WTC11 (cell line): ENCODE measurements around the gene SLC1A4. TPM values are rescaled to one million over a fixed set of nuclear protein-coding genes. Genes with fewer than 3 reads are reported as not detected.

Experiments used
- ATAC-seq: fragments of 200-7000 bp; cut with Tn5 transposase; 2 replicates; pipeline ENCODE4 v1.10.0; 2021; ENCODE audit warnings: mild to moderate bottlenecking, moderate library complexity
- CTCF ChIA-PET: fragments of 300-600 bp; sonication (Branson Sonifier 250); formaldehyde crosslinking; loops from one replicate; lab custom pipeline; 2021; ENCODE audit warnings: antibody characterized with exemption; lab: Charles Lee
- POLR2A ChIA-PET: fragments of 350-600 bp; sonication (Branson Sonifier 250); formaldehyde crosslinking; loops from one replicate; lab custom pipeline; 2021; ENCODE audit warnings: antibody characterized with exemption; lab: Charles Lee
- DNase-seq: peaks from one replicate; pipeline ENCODE4 v3.0.0; 2021; ENCODE audit warnings: low spot score
- H3K27ac Mint-ChIP-seq: 2 replicates; pipeline ENCODE4 v1.8.0; 2021; ENCODE audit warnings: mixed read lengths
- H3K27me3 Mint-ChIP-seq: 2 replicates; pipeline ENCODE4 v1.8.0; 2021; ENCODE audit warnings: low read depth, mild to moderate bottlenecking, moderate library complexity, mixed read lengths
- H3K36me3 Mint-ChIP-seq: 2 replicates; pipeline ENCODE4 v1.8.0; 2021; ENCODE audit warnings: mixed read lengths
- H3K4me1 Mint-ChIP-seq: 2 replicates; pipeline ENCODE4 v1.8.0; 2022; ENCODE audit warnings: mixed read lengths
- H3K4me3 Mint-ChIP-seq: 2 replicates; pipeline ENCODE4 v1.8.0; 2021; ENCODE audit warnings: mild to moderate bottlenecking, moderate library complexity, mixed read lengths
- H3K9me3 Mint-ChIP-seq: 2 replicates; pipeline ENCODE4 v1.8.0; 2021; ENCODE audit warnings: mixed read lengths
- CREB1 ChIP-seq: sonication (generic); formaldehyde crosslinking; IDR thresholded peaks from 2 replicates; pipeline ENCODE4 v1.8.0; 2023; ENCODE audit warnings: mild to moderate bottlenecking, missing genetic modification reagents
- FOXP1 ChIP-seq: sonication (generic); formaldehyde crosslinking; IDR thresholded peaks from 2 replicates; pipeline ENCODE4 v1.8.0; 2022; ENCODE audit warnings: missing genetic modification reagents, mild to moderate bottlenecking, moderate library complexity, borderline replicate concordance
- GTF2I ChIP-seq: fragments of 250-450 bp; sonication (Bioruptor Pico); conservative IDR thresholded peaks from 2 replicates; pipeline ENCODE4 v1.4.0; 2021; ENCODE audit warnings: mild to moderate bottlenecking
- HMGA2 ChIP-seq: fragments of 250-450 bp; sonication (Bioruptor Pico); IDR thresholded peaks from 2 replicates; pipeline ENCODE4 v1.4.0; 2021; ENCODE audit warnings: mild to moderate bottlenecking, moderate library complexity
- JAZF1 ChIP-seq: fragments of 250-450 bp; sonication (Bioruptor Pico); IDR thresholded peaks from 2 replicates; pipeline ENCODE4 v1.9.0; 2021; ENCODE audit warnings: moderate library complexity, mild to moderate bottlenecking, inconsistent platforms
- JUN ChIP-seq: sonication (generic); formaldehyde crosslinking; IDR thresholded peaks from 2 replicates; pipeline ENCODE4 v1.8.0; 2023; ENCODE audit warnings: mild to moderate bottlenecking, missing genetic modification reagents
- NFE2L1 ChIP-seq: sonication (generic); formaldehyde crosslinking; IDR thresholded peaks from 2 replicates; pipeline ENCODE4 v1.8.1; 2023; ENCODE audit warnings: missing genetic modification reagents
- PRRX2 ChIP-seq: fragments of 250-450 bp; sonication (Bioruptor Pico); IDR thresholded peaks from 2 replicates; pipeline ENCODE4 v1.8.0; 2021; ENCODE audit warnings: mild to moderate bottlenecking
- ZBTB21 ChIP-seq: sonication (generic); formaldehyde crosslinking; IDR thresholded peaks from 2 replicates; pipeline ENCODE4 v1.8.1; 2023; ENCODE audit warnings: mild to moderate bottlenecking, missing genetic modification reagents, borderline replicate concordance
- ZNF121 ChIP-seq: sonication (generic); formaldehyde crosslinking; IDR thresholded peaks from 2 replicates; pipeline ENCODE4 v1.8.0; 2023; ENCODE audit warnings: missing genetic modification reagents
- ZNF416 ChIP-seq: fragments of 250-450 bp; sonication (Bioruptor Pico); IDR thresholded peaks from 2 replicates; pipeline ENCODE4 v1.9.0; 2021; ENCODE audit warnings: mild to moderate bottlenecking, inconsistent platforms
- ZNF423 ChIP-seq: fragments of 250-450 bp; sonication (Bioruptor Pico); IDR thresholded peaks from 2 replicates; pipeline ENCODE4 v2.1.2; 2022; ENCODE audit warnings: mild to moderate bottlenecking, moderate library complexity
- total RNA-seq: library from RNA; stranded (reverse); gene quantifications from 3 replicates; pipeline ENCODE4 v1.2.3, GENCODE V29; 2021
- TF ChIP-seq, protein P1 (sequence below): sonication (generic); formaldehyde crosslinking; IDR thresholded peaks from 2 replicates; pipeline ENCODE4 v1.8.0; 2023; ENCODE audit warnings: mild to moderate bottlenecking, missing genetic modification reagents
- TF ChIP-seq, protein P2 (sequence below): fragments of 200-600 bp; IDR thresholded peaks from 2 replicates; pipeline ENCODE4 v1.8.0; 2022; ENCODE audit warnings: antibody characterized with exemption
- TF ChIP-seq, protein P3 (sequence below): sonication (generic); formaldehyde crosslinking; IDR thresholded peaks from 2 replicates; pipeline ENCODE4 v1.8.0; 2022; ENCODE audit warnings: mild to moderate bottlenecking, missing genetic modification reagents
- TF ChIP-seq, protein P4 (sequence below): sonication (generic); formaldehyde crosslinking; IDR thresholded peaks from 2 replicates; pipeline ENCODE4 v1.8.1; 2023; ENCODE audit warnings: mild to moderate bottlenecking, missing genetic modification reagents, moderate library complexity
- TF ChIP-seq, protein P5 (sequence below): sonication (generic); formaldehyde crosslinking; IDR thresholded peaks from 2 replicates; pipeline ENCODE4 v1.8.0; 2023; ENCODE audit warnings: missing genetic modification reagents
- TF ChIP-seq, protein P6 (sequence below): fragments of 250-450 bp; sonication (Bioruptor Pico); IDR thresholded peaks from 2 replicates; pipeline ENCODE4 v1.9.0; 2021; ENCODE audit warnings: mild to moderate bottlenecking, borderline replicate concordance
- TF ChIP-seq, protein P7 (sequence below): sonication (generic); formaldehyde crosslinking; IDR thresholded peaks from 2 replicates; pipeline ENCODE4 v1.8.1; 2022; ENCODE audit warnings: low read depth, mild to moderate bottlenecking, moderate library complexity, missing genetic modification reagents, borderline replicate concordance

Gene SLC1A4
- total RNA-seq, 1 experiment from 2014 or later, result 1.6 TPM

DNA sequence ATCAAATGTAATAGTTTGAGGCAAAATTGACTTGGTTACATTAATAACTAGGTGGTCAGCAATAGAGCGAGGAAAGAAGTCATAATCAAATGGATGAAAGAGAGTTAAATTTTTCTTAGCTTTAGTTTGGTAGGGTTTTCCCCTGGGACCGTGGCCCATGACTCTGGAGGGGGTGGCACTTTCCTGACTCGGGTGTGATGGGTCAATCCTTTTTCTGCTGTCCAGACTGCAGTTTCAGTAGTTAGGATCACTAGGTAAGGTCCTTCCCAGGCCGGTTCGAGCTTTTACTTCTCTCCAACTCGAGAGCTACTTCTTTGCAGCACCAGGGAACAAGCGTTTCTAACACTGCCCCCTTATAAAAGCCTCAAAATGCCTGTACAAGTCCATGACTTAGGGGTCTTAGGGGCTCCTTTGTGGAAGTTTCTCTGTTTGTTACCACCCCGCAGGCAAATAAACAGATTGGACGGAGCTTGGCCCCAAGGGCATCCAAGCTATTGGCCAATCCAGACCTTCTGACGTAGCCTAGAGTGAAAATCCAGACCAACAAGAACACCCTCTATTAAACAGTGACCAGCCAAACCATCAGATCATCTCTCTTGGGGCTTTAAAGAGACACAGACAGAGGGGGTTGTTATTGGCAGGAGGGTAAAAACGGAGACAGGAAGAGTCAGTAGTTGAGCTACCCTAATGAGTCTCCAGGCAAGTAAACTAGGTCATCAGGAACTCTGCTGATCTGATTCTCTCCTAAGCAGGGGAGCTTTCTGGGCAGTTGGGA is 57.6 kb downstream of the SLC1A4 start:
- H3K27me3 Mint-ChIP-seq, result no peaks in the 10 kb centered on the region; the same call in 1 of the 2 replicates
- POLR2A ChIA-PET, result interaction anchor here (2.2 kb wide), 1 partner anchor 9 kb away, joined by 11 read pairs; the partner anchor contains the start of gene CEP68
- DNase-seq (no peak), ATAC-seq (no peak)
- no peak overlapping the region for H3K4me3 Mint-ChIP-seq
- H3K27ac Mint-ChIP-seq, result no peak overlapping the region
- peaks cover 40% of the 10 kb centered on the region for H3K9me3 Mint-ChIP-seq
- TF ChIP-seq ZNF423 (CRISPR knock-in tag) (no peak), NFE2L1 (CRISPR knock-in tag) (no peak), ZNF121 (CRISPR knock-in tag) (no peak), JAZF1 (no peak), ZBTB21 (CRISPR knock-in tag) (no peak), JUN (CRISPR knock-in tag) (no peak), CREB1 (CRISPR knock-in tag) (no peak), GTF2I (CRISPR knock-in tag) (no peak), FOXP1 (CRISPR knock-in tag) (no peak), HMGA2 (no peak), PRRX2 (no peak), ZNF416 (CRISPR knock-in tag) (no peak)
- TF ChIP-seq, protein P1, sequence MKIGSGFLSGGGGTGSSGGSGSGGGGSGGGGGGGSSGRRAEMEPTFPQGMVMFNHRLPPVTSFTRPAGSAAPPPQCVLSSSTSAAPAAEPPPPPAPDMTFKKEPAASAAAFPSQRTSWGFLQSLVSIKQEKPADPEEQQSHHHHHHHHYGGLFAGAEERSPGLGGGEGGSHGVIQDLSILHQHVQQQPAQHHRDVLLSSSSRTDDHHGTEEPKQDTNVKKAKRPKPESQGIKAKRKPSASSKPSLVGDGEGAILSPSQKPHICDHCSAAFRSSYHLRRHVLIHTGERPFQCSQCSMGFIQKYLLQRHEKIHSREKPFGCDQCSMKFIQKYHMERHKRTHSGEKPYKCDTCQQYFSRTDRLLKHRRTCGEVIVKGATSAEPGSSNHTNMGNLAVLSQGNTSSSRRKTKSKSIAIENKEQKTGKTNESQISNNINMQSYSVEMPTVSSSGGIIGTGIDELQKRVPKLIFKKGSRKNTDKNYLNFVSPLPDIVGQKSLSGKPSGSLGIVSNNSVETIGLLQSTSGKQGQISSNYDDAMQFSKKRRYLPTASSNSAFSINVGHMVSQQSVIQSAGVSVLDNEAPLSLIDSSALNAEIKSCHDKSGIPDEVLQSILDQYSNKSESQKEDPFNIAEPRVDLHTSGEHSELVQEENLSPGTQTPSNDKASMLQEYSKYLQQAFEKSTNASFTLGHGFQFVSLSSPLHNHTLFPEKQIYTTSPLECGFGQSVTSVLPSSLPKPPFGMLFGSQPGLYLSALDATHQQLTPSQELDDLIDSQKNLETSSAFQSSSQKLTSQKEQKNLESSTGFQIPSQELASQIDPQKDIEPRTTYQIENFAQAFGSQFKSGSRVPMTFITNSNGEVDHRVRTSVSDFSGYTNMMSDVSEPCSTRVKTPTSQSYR (CRISPR knock-in tag), result no peak
- TF ChIP-seq, protein P2, sequence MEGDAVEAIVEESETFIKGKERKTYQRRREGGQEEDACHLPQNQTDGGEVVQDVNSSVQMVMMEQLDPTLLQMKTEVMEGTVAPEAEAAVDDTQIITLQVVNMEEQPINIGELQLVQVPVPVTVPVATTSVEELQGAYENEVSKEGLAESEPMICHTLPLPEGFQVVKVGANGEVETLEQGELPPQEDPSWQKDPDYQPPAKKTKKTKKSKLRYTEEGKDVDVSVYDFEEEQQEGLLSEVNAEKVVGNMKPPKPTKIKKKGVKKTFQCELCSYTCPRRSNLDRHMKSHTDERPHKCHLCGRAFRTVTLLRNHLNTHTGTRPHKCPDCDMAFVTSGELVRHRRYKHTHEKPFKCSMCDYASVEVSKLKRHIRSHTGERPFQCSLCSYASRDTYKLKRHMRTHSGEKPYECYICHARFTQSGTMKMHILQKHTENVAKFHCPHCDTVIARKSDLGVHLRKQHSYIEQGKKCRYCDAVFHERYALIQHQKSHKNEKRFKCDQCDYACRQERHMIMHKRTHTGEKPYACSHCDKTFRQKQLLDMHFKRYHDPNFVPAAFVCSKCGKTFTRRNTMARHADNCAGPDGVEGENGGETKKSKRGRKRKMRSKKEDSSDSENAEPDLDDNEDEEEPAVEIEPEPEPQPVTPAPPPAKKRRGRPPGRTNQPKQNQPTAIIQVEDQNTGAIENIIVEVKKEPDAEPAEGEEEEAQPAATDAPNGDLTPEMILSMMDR, result no peak
- TF ChIP-seq, protein P3, sequence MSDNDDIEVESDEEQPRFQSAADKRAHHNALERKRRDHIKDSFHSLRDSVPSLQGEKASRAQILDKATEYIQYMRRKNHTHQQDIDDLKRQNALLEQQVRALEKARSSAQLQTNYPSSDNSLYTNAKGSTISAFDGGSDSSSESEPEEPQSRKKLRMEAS, result no peak
- TF ChIP-seq, protein P4, sequence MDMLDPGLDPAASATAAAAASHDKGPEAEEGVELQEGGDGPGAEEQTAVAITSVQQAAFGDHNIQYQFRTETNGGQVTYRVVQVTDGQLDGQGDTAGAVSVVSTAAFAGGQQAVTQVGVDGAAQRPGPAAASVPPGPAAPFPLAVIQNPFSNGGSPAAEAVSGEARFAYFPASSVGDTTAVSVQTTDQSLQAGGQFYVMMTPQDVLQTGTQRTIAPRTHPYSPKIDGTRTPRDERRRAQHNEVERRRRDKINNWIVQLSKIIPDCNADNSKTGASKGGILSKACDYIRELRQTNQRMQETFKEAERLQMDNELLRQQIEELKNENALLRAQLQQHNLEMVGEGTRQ (CRISPR knock-in tag), result no peak
- TF ChIP-seq, protein P5, sequence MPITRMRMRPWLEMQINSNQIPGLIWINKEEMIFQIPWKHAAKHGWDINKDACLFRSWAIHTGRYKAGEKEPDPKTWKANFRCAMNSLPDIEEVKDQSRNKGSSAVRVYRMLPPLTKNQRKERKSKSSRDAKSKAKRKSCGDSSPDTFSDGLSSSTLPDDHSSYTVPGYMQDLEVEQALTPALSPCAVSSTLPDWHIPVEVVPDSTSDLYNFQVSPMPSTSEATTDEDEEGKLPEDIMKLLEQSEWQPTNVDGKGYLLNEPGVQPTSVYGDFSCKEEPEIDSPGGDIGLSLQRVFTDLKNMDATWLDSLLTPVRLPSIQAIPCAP (CRISPR knock-in tag), result no peak
- TF ChIP-seq, protein P6, sequence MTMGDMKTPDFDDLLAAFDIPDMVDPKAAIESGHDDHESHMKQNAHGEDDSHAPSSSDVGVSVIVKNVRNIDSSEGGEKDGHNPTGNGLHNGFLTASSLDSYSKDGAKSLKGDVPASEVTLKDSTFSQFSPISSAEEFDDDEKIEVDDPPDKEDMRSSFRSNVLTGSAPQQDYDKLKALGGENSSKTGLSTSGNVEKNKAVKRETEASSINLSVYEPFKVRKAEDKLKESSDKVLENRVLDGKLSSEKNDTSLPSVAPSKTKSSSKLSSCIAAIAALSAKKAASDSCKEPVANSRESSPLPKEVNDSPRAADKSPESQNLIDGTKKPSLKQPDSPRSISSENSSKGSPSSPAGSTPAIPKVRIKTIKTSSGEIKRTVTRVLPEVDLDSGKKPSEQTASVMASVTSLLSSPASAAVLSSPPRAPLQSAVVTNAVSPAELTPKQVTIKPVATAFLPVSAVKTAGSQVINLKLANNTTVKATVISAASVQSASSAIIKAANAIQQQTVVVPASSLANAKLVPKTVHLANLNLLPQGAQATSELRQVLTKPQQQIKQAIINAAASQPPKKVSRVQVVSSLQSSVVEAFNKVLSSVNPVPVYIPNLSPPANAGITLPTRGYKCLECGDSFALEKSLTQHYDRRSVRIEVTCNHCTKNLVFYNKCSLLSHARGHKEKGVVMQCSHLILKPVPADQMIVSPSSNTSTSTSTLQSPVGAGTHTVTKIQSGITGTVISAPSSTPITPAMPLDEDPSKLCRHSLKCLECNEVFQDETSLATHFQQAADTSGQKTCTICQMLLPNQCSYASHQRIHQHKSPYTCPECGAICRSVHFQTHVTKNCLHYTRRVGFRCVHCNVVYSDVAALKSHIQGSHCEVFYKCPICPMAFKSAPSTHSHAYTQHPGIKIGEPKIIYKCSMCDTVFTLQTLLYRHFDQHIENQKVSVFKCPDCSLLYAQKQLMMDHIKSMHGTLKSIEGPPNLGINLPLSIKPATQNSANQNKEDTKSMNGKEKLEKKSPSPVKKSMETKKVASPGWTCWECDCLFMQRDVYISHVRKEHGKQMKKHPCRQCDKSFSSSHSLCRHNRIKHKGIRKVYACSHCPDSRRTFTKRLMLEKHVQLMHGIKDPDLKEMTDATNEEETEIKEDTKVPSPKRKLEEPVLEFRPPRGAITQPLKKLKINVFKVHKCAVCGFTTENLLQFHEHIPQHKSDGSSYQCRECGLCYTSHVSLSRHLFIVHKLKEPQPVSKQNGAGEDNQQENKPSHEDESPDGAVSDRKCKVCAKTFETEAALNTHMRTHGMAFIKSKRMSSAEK (CRISPR knock-in tag), result no peak
- TF ChIP-seq, protein P7, sequence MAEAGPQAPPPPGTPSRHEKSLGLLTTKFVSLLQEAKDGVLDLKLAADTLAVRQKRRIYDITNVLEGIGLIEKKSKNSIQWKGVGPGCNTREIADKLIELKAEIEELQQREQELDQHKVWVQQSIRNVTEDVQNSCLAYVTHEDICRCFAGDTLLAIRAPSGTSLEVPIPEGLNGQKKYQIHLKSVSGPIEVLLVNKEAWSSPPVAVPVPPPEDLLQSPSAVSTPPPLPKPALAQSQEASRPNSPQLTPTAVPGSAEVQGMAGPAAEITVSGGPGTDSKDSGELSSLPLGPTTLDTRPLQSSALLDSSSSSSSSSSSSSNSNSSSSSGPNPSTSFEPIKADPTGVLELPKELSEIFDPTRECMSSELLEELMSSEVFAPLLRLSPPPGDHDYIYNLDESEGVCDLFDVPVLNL, result no peak
- TF ChIP-seq, all 79 proteins: peak for 0
- Mint-ChIP-seq H3K4me1 (peaks cover 45% of the 10 kb centered on the region), H3K36me3 (peaks cover 70% of the 10 kb centered on the region)
- CTCF ChIA-PET, result interaction anchor here (0.6 to 2.9 kb wide), 4 partner anchors 9 to 129 kb away, joined by 3 to 13 read pairs (median 8); partner anchors contain the start of gene CEP68
